Tibial nerve (tissue), 4 donors: ENCODE results near the gene LTBP3.

Source experiments
- EP300 ChIP-seq, 2 donors: sonication (generic); formaldehyde crosslinking; IDR thresholded peaks; one replicate each; pipeline ENCODE4 v1.6.1; 2017; ENCODE audit warnings: antibody characterized with exemption in 2 of 2, mild to moderate bottlenecking in 1 of 2
- POLR2A ChIP-seq, 2 donors: fragments of 450-650 bp; IDR thresholded peaks; one replicate each; pipeline ENCODE4 v1.6.1; 2017; ENCODE audit warnings: antibody characterized with exemption in 2 of 2, mild to moderate bottlenecking in 2 of 2, moderate library complexity in 2 of 2
- TF ChIP-seq, protein P1 (sequence below), 5 experiments: fragments of 200-600 bp in 3 of 5; fragments of 450-650 bp in 2 of 5; sonication (generic) in 3 of 5; IDR thresholded peaks; one replicate each; pipeline ENCODE4 v1.5.1; 2016 to 2019; ENCODE audit warnings: antibody characterized with exemption in 5 of 5, mild to moderate bottlenecking in 3 of 5, moderate library complexity in 2 of 5

- TF ChIP-seq POLR2A (IDR thresholded peaks at IDR 0.05) (no peak), EP300 (IDR thresholded peaks at IDR 0.05) (no peak)
- TF ChIP-seq, protein P1, sequence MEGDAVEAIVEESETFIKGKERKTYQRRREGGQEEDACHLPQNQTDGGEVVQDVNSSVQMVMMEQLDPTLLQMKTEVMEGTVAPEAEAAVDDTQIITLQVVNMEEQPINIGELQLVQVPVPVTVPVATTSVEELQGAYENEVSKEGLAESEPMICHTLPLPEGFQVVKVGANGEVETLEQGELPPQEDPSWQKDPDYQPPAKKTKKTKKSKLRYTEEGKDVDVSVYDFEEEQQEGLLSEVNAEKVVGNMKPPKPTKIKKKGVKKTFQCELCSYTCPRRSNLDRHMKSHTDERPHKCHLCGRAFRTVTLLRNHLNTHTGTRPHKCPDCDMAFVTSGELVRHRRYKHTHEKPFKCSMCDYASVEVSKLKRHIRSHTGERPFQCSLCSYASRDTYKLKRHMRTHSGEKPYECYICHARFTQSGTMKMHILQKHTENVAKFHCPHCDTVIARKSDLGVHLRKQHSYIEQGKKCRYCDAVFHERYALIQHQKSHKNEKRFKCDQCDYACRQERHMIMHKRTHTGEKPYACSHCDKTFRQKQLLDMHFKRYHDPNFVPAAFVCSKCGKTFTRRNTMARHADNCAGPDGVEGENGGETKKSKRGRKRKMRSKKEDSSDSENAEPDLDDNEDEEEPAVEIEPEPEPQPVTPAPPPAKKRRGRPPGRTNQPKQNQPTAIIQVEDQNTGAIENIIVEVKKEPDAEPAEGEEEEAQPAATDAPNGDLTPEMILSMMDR (IDR thresholded peaks at IDR 0.05) = no peak
Observed at GRCh38 chr11:65549096-65549495, 9.1 kb downstream of the LTBP3 start.
